ENCODE data around the gene CPXM2.

DNA sequence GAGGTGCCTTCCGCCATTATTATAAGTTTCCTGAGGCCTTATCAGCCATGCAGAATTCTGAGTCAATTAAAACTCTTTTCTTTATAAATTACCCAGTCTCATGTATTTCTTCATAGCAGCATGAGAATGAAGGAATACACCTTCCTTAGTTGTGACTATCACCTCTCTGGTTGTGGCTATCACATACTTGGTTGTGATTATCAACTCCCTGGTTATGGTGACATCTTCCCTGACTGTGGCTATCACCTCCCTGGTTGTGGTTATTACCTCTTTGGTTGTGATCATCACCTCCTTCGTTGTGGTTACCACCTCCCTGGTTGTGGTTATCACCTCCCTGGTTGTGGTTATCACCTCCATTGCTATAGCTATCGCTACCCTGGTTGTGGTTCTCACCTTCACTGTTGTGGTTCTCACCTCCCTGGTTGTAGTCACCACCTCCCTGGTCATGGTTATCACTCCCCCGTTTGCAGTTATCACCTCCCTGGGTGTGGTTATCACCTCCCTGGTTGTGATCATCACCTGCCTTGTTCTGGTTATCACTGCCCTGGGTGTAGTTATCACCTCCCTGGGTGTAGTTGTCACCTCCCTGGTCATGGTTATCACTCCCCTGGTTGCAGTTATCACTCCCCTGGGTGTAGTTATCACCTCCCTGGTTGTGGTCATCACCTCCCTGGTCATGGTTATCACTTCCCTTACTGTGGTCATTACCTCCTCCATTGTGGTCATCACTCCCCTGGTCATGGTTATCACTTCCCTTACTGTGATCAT lies 119.5 kb downstream of the CPXM2 start:
- TF ChIP-seq CTCF (IDR thresholded peaks at IDR 0.05; ENCODE audit: insufficient read depth, low read length, poor library complexity, severe bottlenecking) (no peak), EZH2phosphoT487 (conservative IDR thresholded peaks at IDR 0.05; ENCODE audit: low read length) (no peak)

Data from SU-DHL-6 (cell line).